Occipital lobe (tissue), 2 donors: ENCODE data around the gene HAX1. TPM values are rescaled to one million over a fixed set of nuclear protein-coding genes. Genes with fewer than 3 reads are reported as not detected.

Experiments used
- small RNA-seq: library from RNA; depleted of rRNA; stranded (forward); fragments of <200 nt; gene quantifications from one replicate; pipeline ENCODE3, GENCODE V24; 2014
- total RNA-seq: library from RNA; depleted of rRNA; stranded (reverse); fragments of >200 nt; gene quantifications from one replicate; pipeline ENCODE4 v1.2.3, GENCODE V29; 2014

HAX1 gene
- total RNA-seq, 1 donor from 2014 or later, result 57.7 TPM

Small RNAs within 50 kb of the gene (small RNA-seq; reads per million reads assigned to genes)
- gene RF00273 (not detected), gene RNU6-121P (not detected), gene RNU6-239P (not detected), gene SNORA58B (not detected)

Other genes with a start within 250 kb of the HAX1 start
- gene NUP210L, start 117.6 kb upstream of the HAX1 start, total RNA-seq, result under 0.01 TPM
- 208 TPM for gene TPM3, start 80.5 kb upstream of the HAX1 start, total RNA-seq
- gene CFAP141, start 66.3 kb upstream of the HAX1 start, total RNA-seq, result not detected
- 43.5 TPM for gene UBAP2L, start 51.7 kb upstream of the HAX1 start, total RNA-seq
- gene AQP10, start 48.5 kb downstream of the HAX1 start, total RNA-seq, result not detected
- gene ATP8B2, start 52.9 kb downstream of the HAX1 start, total RNA-seq, result 28.5 TPM
- gene IL6R, start 132.7 kb downstream of the HAX1 start, total RNA-seq, result 2.8 TPM
- gene TDRD10, start 229.6 kb downstream of the HAX1 start, total RNA-seq, result 0.16 TPM
- gene SHE, start 229.8 kb downstream of the HAX1 start, total RNA-seq, result 2.0 TPM